Adipocyte (in vitro differentiated cells): ENCODE measurements around the gene TMEM109.

ENCODE experiments used
- DNase-seq: peaks from one replicate; pipeline ENCODE4 v3.0.0-alpha.2; 2015; ENCODE audit warnings: low read depth
- H3K27me3 ChIP-seq: replicated peaks from 2 replicates; pipeline ENCODE4 v1.7.0; 2013; ENCODE audit warnings: mild to moderate bottlenecking, low read length, moderate library complexity; ENCODE audit not compliant: control insufficient read depth, insufficient read depth
- H3K36me3 ChIP-seq: 2 replicates; pipeline ENCODE4 v1.7.0; 2013; ENCODE audit warnings: low read length, mild to moderate bottlenecking, moderate library complexity; ENCODE audit not compliant: control insufficient read depth, insufficient read depth, severe bottlenecking
- H3K4me1 ChIP-seq: 2 replicates; pipeline ENCODE4 v1.7.0; 2013; ENCODE audit warnings: mild to moderate bottlenecking, low read length, moderate library complexity; ENCODE audit not compliant: control insufficient read depth, insufficient read depth
- H3K4me3 ChIP-seq: 2 replicates; pipeline ENCODE4 v1.7.0; 2013; ENCODE audit warnings: mild to moderate bottlenecking, low read length, moderate library complexity
- H3K9ac ChIP-seq: 2 replicates; pipeline ENCODE4 v1.7.0; 2013; ENCODE audit warnings: mild to moderate bottlenecking, low read length, moderate library complexity
- H3K9me3 ChIP-seq: 2 replicates; pipeline ENCODE4 v1.7.0; 2013; ENCODE audit warnings: mild to moderate bottlenecking, low read length, moderate library complexity; ENCODE audit not compliant: control insufficient read depth

Gene TMEM109

GRCh38 chr11:60880643-60881282 lies 33.2 kb upstream of the TMEM109 start:
- Histone ChIP-seq H3K9me3 (no peaks in the 10 kb centered on the region), H3K36me3 (peaks cover 3% of the 10 kb centered on the region), H3K4me1 (no peaks in the 10 kb centered on the region), H3K27me3 (no peaks in the 10 kb centered on the region), H3K4me3 (no peak overlapping the region), H3K9ac (no peak overlapping the region)
- no peak for DNase-seq

- H3K27me3 ChIP-seq, result no peaks in the 10 kb centered on the region
- H3K4me3 ChIP-seq, result no peak overlapping the region
- peak; percentile 53 for DNase-seq
- peaks cover 11% of the 10 kb centered on the region for H3K36me3 ChIP-seq
- H3K9ac ChIP-seq, result no peak overlapping the region
- no peaks in the 10 kb centered on the region for H3K9me3 ChIP-seq
- H3K4me1 ChIP-seq, result no peaks in the 10 kb centered on the region
Observed at GRCh38 chr11:60887556-60887955, 26.4 kb upstream of the TMEM109 start.

GRCh38 chr11:60889869-60890311 lies 24.1 kb upstream of the TMEM109 start:
- DNase-seq, result no peak
- H3K36me3 ChIP-seq, result peaks cover 29% of the 10 kb centered on the region

GRCh38 chr11:60890696-60891095 lies 23.3 kb upstream of the TMEM109 start:
- Histone ChIP-seq H3K9me3 (no peaks in the 10 kb centered on the region), H3K4me3 (no peak overlapping the region), H3K9ac (no peak overlapping the region), H3K36me3 (peaks cover 37% of the 10 kb centered on the region), H3K27me3 (no peaks in the 10 kb centered on the region), H3K4me1 (no peaks in the 10 kb centered on the region)
- no peak for DNase-seq

More at GRCh38 chr11:60889869-60890311, 24.1 kb upstream of the TMEM109 start:
- H3K9me3 ChIP-seq, result no peaks in the 10 kb centered on the region
- H3K9ac ChIP-seq, result no peak overlapping the region
- no peaks in the 10 kb centered on the region for H3K27me3 ChIP-seq
- H3K4me1 ChIP-seq, result no peaks in the 10 kb centered on the region
- no peak overlapping the region for H3K4me3 ChIP-seq

GRCh38 chr11:60891103-60891741 lies 22.7 kb upstream of the TMEM109 start:
- Histone ChIP-seq H3K36me3 (peaks cover 43% of the 10 kb centered on the region), H3K9ac (no peak overlapping the region), H3K27me3 (no peaks in the 10 kb centered on the region), H3K9me3 (no peaks in the 10 kb centered on the region), H3K4me3 (no peak overlapping the region), H3K4me1 (no peaks in the 10 kb centered on the region)
- no peak for DNase-seq

- Histone ChIP-seq H3K9ac (no peak overlapping the region), H3K4me3 (no peak overlapping the region)
Observed at GRCh38 chr11:60895687-60896086, 18.3 kb upstream of the TMEM109 start.

GRCh38 chr11:60897496-60897895 lies 16.5 kb upstream of the TMEM109 start:
- no peak for DNase-seq
- H3K4me3 ChIP-seq, result no peak overlapping the region
- peaks cover 89% of the 10 kb centered on the region for H3K36me3 ChIP-seq
- H3K4me1 ChIP-seq, result no peaks in the 10 kb centered on the region
- no peak overlapping the region for H3K9ac ChIP-seq
- no peaks in the 10 kb centered on the region for H3K9me3 ChIP-seq
- no peaks in the 10 kb centered on the region for H3K27me3 ChIP-seq

More at GRCh38 chr11:60895687-60896086, 18.3 kb upstream of the TMEM109 start:
- Histone ChIP-seq H3K4me1 (no peaks in the 10 kb centered on the region), H3K9me3 (no peaks in the 10 kb centered on the region), H3K36me3 (peaks cover 73% of the 10 kb centered on the region), H3K27me3 (no peaks in the 10 kb centered on the region)
- DNase-seq, result no peak

- H3K36me3 ChIP-seq, result peaks cover 87% of the 10 kb centered on the region
- DNase-seq, result peak; percentile 84
- H3K27me3 ChIP-seq, result no peaks in the 10 kb centered on the region
- H3K4me3 ChIP-seq, result no peak overlapping the region
- peaks cover under 1% of the 10 kb centered on the region for H3K4me1 ChIP-seq
- H3K9me3 ChIP-seq, result no peaks in the 10 kb centered on the region
- H3K9ac ChIP-seq, result peak overlapping the region; percentile 3
Observed at GRCh38 chr11:60899046-60899936, 14.7 kb upstream of the TMEM109 start.

GRCh38 chr11:60899977-60900376 lies 14.0 kb upstream of the TMEM109 start:
- no peak overlapping the region for H3K4me3 ChIP-seq
- no peak for DNase-seq
- H3K9ac ChIP-seq, result no peak overlapping the region
- peaks cover 80% of the 10 kb centered on the region for H3K36me3 ChIP-seq
- no peaks in the 10 kb centered on the region for H3K27me3 ChIP-seq
- peaks cover 7% of the 10 kb centered on the region for H3K4me1 ChIP-seq
- no peaks in the 10 kb centered on the region for H3K9me3 ChIP-seq

DNA sequence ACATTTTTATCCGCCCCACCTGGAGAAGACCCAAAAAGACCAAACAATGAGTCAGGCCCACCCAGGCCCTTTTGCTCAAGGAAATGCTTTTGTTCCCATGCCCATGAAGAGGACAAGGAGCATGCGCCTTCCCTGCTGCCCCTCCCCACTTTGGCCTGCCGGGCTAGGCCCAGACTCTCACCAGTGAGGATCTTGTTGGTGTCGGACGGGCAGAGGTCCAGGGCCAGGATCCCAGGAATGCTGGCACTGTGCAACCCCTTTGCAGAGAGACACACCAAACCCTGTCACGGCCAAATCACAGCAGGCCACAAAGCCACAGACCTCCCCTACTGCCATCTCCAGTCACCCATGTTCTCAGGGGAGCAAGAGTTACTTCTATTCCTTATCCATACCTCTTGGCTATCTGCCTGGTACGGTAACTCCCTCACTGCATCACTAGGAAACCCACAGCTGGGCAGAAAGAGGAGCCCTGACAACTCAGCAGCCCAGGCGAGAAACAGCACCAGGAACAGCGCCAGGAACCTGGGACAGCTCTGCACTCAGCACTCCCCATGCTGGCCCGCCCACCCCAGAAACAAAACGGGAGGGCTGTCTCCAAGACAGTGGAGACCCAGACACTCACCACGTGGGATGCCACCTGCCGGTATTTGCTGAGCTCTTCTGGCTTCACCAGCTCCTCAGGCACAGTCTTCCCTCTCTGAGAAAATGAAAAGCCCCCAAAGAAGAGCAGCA lies 13.1 kb upstream of the TMEM109 start:
- Histone ChIP-seq H3K36me3 (peaks cover 71% of the 10 kb centered on the region), H3K4me1 (peaks cover 14% of the 10 kb centered on the region), H3K27me3 (no peaks in the 10 kb centered on the region), H3K9me3 (no peaks in the 10 kb centered on the region), H3K4me3 (no peak overlapping the region), H3K9ac (no peak overlapping the region)
- DNase-seq, result no peak
